Kidney capillary endothelial cell (primary cell): ENCODE data around the gene ANXA6.
A peak's percentile ranks its signal among the peaks of the same experiment; 100 is the strongest.

Source experiments
- DNase-seq: peaks from one replicate; pipeline ENCODE4 v3.0.0-alpha.2; 2018; ENCODE audit warnings: low spot score

Gene ANXA6

DNA sequence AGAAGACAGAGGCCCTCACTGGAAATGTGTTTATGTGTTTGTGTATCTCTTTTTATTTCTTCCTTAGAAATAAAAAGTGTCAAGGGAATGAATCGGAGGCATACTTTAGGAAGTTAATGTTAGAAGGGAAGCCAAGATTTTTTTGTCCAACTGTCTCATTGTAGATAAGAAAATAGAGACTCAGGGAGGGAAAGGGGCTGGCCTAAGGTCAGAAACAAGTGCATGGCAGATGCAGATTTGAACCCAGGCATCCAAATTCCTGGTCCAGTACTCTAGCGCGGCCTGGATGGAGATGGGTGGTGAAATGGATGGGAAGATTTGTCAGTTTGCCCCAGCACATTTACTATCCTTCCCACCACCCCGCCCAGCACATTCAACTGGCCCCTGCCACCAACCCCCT, 56.9 kb downstream of the ANXA6 start:
- no peak for DNase-seq

DNA sequence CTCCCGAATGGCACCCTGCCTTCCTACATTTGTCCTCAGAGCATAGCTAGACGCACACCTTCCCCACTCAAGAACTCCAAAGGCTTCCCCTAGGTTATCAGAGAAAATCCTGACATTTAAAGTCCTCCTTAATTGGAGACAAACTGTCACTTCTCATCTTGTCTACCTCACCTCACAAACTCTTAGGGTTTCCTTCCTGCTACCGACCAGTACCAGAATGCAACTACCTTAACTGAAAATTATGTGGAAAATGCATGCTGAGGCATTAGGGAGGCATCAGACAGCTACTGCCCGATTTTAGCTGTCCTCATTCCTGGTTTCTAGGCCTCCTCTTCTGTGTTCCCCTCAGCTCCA, 58.8 kb downstream of the ANXA6 start:
- no peak for DNase-seq

DNA sequence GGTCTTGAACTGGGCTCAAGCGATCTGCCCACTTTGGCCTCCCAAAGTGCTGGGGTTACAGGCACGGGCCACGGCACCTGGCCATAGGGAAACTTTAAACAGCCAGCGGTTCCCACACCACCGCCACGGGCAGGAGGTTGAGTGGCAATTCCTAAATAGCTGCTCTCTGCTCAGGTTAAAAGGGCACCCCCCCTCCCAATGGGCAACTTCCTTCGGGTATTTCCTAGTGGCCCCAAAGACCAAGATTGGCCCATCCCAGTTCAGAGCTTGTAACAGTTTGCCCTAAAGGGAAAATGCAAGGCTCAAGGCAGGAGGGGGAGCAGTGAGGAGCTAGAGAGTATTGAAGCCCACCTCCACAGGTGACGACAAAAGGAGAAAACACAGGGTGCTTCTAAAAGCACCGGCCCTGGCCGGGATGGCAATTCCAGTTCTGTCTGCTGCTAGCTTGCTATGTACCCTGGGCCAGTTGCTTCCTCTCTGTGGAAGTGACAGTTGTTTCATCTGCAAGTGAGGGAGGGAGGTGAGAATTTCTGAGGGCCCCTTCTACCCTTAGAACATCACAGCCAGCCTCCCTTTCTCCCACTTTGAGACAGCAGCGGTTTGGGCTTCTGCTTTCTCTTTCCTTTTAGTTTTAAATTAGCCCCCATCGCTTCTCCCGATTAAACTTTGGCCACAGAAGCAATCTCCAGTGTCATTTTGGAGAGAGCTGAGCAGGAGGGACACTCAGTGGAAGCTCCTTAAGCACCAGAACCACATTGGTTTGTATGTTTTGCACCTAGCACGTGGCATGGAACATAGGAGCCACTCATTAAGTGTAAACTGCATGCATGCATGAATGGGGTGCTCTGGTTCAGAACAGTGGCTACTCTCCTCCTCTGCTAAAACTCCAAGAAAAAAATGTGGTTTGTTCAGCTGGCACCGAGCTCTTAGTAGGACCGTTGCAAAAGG, 59.5 kb downstream of the ANXA6 start:
- DNase-seq, result no peak

DNA sequence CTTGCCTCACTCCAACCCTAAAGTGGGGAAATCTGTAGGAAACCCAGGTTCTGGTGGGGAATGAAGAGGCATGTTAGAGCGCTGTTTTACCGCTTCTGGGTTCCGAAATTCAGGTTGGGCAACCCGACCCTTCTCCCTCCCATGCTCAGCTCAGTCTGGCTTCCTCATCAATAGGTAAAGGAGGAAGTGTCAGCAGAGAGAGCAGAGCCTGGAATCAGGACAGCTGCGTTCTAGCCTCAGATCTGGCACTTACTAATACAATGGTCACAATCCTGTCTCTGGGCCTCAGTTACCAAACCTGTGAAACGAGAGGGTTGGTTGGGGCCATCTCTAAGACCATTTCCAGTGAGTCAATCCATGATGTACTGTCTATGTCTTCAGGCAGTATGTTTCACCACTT, 60.5 kb downstream of the ANXA6 start:
- no peak for DNase-seq

DNA sequence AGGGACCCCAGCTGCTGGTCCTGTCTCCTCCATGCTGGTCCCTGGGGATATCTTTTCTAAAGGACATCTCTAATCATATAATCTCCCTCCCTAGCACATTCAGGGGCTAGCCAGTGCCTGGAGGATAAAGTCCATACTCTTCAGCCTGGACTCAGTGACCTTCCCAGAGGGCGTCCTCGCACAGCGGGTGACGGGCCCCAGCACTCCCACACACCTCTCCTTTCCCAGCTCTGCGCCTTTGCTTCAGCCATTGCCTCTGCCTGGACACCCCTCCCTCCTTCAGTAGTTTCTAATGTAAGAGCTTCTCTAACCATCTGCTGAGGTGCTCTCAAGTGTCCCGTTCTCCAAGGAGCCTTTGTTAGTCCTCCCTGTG, 61.6 kb downstream of the ANXA6 start:
- no peak for DNase-seq

DNA sequence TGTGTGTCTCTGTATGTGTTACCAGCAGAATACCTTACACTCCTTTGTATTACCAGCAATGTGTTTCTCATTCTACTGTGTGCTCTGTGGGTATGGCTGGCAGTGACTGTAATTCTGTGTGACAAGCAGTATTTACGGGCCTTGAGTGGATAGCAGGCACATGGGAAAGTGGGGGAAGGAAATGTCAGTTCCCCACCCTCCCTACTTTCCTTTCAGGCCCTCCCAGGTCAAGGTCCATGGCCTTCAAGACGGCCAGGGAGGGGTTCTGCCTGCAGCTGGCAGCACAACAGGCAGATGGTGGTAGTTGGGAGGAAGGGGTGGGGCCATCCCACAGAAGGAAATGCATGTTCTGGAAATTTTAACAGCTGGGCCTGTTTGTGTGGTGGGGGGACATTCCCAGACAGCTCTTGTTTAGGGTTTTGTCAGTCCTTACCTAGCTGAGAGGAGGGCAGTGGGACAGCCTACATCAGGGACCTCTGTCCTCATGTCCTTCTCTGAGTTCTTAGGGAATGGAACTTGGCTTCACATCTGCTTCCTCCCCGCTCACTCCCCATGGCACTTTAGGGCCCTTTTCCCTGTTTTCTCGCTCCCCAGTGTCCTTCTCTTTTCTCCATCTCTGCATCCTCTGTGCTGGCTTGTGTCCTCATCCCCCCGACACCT, 62.1 kb downstream of the ANXA6 start:
- no peak for DNase-seq

DNA sequence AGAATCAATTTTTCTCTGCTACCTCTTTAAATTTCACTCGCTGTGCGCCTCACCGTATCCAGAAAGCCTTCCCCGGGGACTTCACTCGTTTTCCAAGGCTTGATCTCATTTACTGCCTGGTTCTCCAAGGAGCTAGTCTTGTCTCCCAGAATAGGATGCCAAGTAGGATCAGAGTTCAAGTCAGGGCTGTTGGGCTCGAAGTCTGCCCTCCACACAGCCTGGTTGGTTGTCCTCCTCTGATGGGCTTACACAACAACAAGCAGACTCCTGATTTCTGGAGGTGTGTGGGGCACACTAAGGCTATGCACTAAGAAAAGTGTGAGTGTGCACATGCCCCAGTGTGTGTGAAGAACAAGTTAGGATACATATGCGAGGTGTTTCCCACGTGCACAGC, 62.7 kb downstream of the ANXA6 start:
- no peak for DNase-seq

DNA sequence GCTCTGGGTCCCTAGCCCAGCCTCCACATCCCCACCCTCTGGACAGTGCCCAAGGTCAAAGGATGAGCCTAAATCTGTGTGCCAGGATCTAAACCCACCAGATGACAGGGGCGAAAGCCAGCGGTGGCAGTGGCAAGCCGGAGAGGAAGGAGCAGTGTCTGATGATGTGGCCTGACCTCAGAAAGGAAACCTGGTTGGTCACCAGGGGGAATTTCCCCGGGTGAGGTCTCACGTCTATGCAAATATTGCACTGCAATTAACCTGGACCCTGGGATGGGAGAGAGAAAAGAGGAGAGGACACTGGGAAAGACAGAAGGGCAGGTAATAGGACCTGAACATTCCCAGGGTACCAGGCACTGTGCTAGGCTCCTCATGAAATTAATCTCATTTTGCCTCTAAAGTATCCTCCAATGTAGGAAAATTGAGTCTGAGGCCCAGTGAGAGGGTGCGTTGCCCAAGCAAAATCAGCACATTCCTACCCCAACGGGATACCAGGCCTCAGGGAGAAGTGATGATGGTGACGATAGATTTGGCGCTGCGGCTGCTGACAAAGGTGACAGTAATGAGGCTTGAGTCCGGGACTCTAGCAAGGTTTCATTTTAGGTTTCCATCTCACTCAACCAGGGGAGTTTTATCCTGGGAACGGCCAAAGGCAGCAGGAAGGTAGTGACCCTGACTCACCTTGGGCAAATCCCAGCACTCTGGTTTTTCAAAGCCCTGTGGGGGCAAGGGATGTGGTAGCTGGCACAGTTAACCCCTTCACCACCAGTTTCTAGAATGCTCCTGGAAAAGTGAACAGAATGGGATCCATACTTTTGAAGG, 63.3 kb downstream of the ANXA6 start:
- no peak for DNase-seq

DNA sequence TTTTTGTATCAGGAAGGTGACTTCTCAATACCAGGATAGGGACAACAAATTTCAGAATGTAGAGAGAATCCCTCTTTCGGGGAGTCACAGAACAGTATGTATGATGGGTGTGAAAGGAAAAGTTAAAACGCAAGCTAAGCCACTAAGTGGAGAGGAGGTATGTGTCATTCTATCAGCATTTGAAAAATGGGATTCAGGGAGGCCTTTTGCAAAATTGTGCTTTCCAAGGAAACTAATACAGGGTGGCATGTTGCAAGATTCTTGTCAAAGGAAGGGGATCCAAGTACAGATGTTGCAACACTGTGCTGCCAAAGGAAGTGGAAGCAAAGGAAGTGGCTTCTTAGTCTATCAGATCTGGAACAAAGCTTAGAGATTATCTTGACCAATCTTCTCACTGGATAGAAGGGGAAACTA, 64.1 kb downstream of the ANXA6 start:
- peak; percentile 53 for DNase-seq

DNA sequence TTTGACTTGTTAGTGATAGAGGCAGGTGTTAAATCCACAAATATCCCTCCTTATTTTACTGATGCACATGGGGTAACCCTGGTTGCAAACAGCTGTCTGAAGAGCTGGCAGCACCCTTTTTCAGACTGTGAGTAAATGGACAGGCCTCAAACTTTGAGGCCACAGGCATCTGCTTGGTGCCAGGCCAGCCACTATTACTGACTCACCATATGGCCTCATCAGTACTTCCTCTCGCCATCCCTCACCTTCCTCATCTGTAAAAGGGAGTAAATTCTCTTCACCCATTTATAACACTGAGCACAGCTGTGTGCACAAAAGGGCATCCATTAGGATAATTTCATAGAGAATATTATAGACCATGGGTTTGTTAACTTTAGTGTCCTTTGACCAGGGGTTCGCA, 64.8 kb downstream of the ANXA6 start:
- peak; percentile 46 for DNase-seq

DNA sequence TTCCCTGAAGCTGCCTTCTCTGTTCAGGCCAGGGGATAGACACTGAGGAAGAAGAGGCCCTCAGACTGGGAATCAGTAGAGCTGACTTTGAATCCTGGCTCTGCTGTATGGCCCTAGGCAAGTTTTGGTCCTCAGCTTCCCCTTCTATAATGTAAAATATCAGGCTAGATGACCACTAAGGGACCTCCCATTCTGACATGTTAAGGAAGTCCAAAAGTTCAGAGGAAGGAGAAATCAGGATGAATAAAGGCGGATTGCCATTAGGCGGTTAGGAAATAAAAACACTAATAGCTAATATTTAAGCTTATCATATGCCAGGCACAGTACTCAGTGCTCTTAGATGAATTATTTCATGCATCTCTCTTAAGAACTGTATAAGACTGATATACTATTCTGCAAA, 67.9 kb downstream of the ANXA6 start:
- DNase-seq, result no peak

DNA sequence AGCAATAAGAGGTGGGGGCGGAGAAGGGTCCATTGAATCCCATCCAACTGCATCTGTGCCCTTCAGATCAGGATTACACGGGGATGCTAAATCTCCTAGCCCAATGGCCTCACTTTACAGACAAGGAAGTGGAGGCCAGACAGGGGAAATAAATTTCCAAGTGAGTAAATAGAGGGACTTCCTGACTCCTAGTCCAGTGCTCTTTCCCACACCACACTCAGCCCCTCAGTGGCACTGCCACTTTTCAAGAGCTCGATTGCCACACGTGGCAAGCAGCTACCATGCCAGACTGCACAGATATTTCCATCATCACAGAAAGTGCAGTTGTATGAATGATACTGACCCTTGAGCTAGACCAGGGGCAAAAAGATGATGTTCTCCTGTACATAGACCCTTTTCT, 68.6 kb downstream of the ANXA6 start:
- no peak for DNase-seq

DNA sequence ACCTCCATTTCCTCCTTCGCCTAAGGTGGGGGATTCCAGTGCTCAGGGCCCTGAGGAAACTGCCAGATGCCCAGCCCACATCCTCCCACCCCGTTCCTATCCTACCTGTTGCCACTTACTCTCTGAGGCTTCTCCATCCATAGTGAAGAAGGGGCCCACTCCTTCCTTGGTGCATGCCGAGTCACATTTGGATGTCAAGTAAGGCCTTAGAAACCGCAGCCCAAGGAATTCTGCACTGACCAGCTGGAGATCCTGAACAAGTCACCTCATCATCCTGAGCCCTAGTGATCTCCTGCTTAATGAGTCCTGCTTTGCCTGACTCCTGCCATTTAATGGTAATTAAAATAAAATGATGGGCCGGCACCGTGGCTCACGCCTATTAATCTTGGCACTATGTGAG, 70.1 kb downstream of the ANXA6 start:
- DNase-seq, result no peak

DNA sequence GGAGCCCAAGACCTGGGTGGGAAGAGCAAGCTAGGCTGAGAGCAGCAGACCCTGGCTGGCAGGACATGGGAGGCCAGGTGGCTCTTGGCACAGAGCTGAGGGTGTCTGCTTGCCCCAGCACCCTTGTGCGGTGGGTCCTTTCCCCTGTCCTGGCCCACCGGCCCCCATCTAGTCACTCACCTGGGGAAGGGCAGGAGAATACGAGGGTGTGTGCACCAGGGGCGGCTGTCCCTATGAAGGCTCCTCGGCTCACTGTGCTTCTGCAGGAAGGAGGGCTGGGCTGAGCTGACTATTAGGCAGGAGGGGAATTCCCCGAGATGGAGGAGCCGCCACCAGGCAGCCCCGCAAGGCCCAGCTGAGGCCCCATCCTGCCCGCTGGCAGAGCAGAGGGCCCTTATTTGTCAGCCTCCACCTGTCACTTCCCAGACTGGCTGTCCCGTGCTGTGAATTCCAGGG, 70.6 kb downstream of the ANXA6 start:
- no peak for DNase-seq

DNA sequence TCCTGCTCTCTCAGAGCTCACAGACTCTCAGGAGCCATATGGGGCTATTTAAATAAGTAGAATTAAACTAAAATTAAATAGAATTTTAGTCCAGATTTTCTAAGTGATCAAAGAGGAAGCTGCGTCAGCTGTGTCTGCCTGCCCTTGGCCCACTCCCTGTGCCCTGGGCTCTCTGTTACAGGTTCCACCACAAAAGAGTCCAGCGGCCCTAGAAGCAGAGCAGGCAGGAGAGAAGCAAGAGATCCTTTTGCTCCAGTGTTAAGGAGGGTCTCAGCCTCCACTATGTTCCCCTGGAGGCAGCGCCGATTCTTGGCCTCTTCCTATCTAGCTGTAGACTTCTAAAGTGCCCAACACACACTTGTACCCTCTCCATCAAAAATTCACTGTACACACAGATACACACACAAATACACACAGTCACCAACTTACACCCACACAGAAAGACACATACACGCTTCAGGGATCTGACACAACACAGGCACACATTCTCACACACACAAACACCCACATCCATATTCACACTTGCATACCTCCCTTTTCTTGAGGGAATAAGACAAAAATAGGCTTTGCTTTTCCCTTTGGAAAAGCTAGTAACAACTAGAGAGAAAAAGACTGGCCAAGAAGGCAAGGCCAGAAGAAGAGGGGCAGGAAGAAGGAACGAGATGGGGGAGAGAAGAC, 71.2 kb downstream of the ANXA6 start:
- DNase-seq, result no peak

DNA sequence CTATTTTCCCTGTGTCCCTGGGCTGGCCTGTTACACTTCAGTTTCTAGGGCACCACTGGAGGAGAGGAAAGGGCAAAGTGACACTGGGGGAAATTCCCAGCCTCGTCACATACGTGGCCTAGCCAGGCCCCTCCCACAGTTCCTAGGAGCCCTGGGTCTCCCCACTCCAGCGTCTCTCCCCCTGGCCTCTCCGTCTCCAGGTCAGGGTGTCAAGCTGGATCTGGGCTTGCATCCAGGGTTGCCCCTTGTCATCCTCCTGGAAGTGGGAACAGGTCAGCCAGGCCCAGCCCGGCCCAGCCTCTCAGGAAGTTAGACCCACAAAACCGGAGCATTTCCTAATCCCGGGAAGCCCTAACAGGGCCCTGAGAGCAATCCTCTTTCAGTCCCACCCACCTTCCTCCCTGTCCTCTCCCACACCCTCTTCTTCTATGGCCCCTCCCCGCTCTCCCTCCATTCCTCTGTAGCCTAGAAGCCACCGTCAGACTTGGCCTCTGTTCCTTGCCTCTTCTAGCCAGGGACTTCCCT, 72.0 kb downstream of the ANXA6 start:
- no peak for DNase-seq

DNA sequence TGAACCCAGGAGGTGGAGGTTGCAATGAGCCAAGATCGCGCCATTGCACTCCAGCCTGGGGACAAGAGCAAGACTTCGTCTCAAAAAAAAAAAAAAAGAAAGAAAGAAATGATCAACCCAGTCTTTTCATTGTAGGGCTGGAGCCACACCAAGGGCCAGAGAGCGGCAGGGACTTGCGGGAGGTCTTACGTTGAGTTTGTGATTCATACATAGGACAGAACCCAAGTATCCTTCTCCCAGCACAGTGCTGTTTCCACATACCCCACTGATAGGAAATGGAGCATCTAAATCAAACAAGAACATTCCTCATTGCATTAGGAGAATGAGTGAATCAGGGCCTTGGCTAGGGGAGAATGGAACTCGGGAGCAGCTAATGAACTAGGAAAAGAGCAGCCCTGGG, 73.2 kb downstream of the ANXA6 start:
- DNase-seq, result no peak

DNA sequence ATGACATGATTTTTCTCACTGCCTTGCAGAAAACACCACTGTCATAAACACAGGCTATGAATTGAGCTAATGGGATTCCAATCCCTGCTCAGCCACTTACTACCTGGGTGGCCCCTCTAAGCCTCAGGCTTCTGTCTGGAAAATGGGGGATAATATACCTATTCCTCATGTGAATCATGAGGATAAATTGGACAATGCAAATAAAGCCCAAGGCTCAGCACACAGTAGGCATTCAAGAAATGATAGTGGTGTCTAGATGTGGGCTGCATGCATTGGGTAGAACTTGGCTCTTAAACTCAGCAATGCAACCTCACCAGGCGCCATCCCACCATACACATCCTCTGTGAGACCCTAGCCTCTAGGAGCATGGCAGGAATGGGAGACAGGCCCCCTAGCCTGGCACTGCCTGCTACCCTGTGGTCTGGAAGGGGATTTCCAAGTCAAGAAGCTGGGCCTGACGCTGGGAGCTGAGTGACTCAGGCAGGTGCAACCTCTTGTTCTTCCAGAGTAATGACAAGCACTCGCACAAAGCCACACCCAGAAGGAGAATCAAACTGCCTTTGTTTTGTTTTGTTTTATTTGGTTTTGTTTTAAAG, 74.4 kb downstream of the ANXA6 start:
- no peak for DNase-seq

DNA sequence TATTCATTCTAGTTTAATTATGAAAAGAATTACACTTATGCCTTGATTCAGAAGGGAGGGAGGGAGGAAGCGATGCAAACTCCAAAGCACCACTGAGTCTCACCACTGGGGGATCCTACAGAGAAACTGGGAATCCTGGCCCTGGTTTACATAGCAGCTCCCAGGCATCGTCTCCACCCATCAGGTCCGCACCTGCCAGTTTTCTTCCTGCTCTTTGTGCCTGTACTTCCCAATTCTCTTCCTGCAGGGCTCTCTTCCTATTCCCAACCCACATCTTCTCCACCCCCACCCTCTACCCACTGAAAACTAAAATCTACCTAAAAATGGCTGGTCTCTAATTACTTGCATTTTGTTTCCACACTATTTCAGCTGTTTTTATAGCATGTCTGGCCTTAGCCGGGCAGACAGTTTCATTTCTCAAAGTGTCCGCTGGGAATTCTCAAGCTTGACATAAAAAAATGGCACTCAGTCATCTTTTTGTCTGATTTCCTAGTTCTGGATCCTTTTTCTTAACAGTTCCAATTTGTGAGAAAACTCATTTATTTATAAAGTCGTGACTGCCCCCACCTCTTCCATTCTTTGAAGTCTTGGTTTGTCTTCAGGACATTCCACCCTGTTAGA, 75.2 kb downstream of the ANXA6 start:
- no peak for DNase-seq

DNA sequence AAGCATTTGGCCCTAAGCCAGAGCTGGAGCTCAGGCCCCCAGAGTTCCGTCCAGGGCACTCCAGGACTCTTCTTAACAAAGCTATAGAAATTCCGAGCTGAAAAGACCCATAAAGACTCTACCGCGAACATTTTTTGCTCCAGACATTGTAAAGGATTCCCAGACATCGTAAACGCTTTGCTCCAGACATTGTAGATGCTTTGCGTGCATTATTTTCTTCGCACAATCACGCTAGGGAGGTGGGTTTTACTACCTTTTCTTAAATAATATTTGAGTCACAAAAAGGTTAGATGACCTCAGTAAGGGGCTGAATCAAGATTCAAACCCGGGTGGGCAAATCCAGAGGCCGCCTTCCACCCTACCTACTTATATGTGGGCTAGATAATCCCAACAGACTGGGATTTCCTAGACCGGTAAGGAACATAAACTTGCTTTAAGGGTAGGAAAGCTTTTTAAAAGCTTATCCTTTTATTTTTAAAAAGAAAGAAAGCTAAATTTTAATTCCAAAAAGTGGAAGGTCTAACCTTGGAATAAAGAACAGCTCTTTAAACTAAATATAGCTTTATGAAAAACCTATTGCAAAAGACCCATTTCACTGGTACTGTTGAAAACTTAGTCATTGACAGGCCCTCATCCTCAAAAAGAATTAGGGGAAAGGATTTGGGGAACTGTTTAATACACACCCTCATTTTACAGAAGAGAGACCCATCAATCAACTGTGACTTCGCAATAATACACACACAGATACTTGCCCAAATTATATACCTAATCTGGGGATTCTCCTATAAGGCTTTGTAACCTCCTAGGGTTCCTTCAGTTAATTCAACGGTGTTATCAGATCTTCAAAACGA, 75.9 kb downstream of the ANXA6 start:
- peak; percentile 60 for DNase-seq
